ENCODE measurements around the gene RBM26.

RBM26 gene

GRCh38 chr13:79346300-79346914 lies 59.6 kb downstream of the RBM26 start:
- in situ Hi-C loops (cut with MboI; ENCODE audit: low sequenced_read_pairs) = no loop called here

DNA sequence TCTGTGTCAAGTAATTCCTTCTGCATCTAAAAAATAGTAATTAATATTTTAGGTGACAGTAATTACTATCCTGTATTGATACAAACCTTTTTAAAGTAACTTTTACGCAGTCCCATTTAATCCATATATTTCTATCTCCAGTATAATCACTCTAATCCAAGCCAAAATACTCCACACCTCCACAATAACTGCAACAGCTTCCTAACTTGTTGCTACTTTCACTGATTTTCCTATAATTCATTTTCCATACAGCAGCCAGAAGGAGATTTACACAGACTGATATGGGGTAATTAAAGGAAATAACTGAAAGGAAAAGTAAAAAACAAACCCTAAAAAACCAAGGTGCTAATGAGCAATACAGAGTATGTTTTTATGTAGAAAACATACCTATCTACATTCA lies 64.9 kb downstream of the RBM26 start:
- in situ Hi-C loops (cut with MboI; ENCODE audit: low sequenced_read_pairs) = no loop called here

DNA sequence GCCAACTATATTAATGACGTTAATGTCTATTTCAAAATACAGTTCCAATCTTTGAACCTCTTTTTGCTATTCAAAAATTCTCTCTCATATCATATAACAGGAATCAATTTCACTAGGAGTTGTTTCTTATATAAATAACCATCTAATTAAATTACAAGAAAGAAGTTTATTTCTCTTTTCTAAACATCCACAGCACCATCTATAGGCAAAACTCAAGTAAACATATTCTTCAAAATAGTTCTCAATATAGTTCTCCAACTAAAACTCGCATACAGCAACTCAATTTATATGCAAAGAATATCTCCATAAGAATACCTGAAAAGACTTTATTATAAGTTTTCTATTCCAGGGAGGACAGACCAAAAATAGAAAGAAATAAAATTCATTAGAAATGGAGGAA lies 65.6 kb downstream of the RBM26 start:
- in situ Hi-C loops (cut with MboI; ENCODE audit: low sequenced_read_pairs) = no loop called here

GRCh38 chr13:79338343-79338742 lies 67.7 kb downstream of the RBM26 start:
- in situ Hi-C loops (cut with MboI; ENCODE audit: low sequenced_read_pairs) = no loop called here

GRCh38 chr13:79336966-79337365 lies 69.1 kb downstream of the RBM26 start:
- in situ Hi-C loops (cut with MboI; ENCODE audit: low sequenced_read_pairs) = no loop called here

- in situ Hi-C loops (cut with MboI; ENCODE audit: low sequenced_read_pairs) = no loop called here
These were observed 77.5 kb downstream of the RBM26 start for GRCh38 chr13:79328510-79328909.

- in situ Hi-C loops (cut with MboI; ENCODE audit: low sequenced_read_pairs) = no loop called here
These were observed 85.6 kb downstream of the RBM26 start for GRCh38 chr13:79320433-79320832.

DNA sequence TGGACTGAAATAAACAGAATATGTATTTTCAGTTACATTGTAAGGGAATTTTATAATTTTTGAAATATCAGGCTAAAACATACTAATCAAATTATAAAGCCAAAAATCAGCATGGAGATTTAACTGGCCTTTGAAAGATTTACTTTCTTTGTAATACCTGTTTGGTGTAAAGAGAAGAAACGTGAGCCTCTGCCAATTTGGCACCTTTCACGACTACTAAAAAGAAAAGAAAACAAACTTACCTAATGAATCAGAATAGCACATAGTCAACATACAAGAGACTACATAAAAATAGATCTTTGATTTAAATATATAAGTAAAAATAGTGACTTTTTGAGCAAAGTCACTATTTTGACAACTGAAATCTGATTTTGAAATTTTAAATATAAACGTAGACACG lies 87.4 kb downstream of the RBM26 start:
- in situ Hi-C loops (cut with MboI; ENCODE audit: low sequenced_read_pairs) = no loop called here

- in situ Hi-C loops (cut with MboI; ENCODE audit: low sequenced_read_pairs) = no loop called here
These were observed 88.2 kb downstream of the RBM26 start for GRCh38 chr13:79317856-79318255.

- in situ Hi-C loops (cut with MboI; ENCODE audit: low sequenced_read_pairs) = no loop called here
These were observed 91.4 kb downstream of the RBM26 start for GRCh38 chr13:79314652-79315051.

DNA sequence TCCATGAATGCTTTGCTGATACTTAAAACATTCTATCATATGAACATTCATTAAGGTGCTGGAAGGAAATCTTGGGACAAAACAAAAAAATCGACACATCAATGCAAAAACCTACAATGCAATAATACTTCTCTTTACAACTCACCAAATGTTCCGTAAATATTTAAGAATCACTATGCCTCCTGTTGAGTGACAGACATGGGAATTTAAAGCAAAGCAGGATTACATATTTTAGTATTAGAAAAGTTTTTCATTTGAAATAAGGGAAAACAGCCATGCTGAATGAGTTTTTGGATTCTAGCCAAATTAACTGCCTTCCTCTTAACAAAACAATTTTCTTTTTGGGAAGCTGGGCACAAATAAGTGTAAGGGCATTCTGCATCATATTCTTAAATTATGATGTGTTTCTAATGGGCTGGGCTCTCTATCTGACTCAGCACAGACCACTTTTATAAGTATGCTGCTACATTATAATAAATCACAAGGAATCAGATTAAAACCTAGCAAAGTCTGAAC lies 93.7 kb downstream of the RBM26 start:
- in situ Hi-C loops (cut with MboI; ENCODE audit: low sequenced_read_pairs) = no loop called here

DNA sequence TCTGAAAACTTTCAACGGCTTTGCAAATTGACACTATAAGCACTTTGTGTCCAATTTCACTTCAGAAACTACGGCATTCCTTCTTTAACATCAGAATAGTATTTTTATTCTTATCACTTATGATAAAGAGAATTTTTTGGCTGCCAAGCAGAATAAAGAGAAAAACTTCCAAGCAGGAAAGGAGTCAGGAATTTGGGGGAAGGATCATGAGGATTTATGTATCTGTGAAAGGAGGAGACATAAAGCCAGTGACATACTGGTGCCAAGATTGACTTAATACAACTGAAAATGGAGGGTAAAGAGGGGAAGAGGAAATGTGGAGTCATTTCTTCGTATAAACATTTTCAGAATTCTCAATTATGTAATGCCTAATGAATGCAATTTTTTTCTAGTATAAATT lies 94.7 kb downstream of the RBM26 start:
- in situ Hi-C loops (cut with MboI; ENCODE audit: low sequenced_read_pairs) = no loop called here

- in situ Hi-C loops (cut with MboI; ENCODE audit: low sequenced_read_pairs) = no loop called here
These were observed 96.4 kb downstream of the RBM26 start for GRCh38 chr13:79309690-79310089.

GRCh38 chr13:79307866-79308298 lies 98.2 kb downstream of the RBM26 start:
- in situ Hi-C loops (cut with MboI; ENCODE audit: low sequenced_read_pairs) = no loop called here

DNA sequence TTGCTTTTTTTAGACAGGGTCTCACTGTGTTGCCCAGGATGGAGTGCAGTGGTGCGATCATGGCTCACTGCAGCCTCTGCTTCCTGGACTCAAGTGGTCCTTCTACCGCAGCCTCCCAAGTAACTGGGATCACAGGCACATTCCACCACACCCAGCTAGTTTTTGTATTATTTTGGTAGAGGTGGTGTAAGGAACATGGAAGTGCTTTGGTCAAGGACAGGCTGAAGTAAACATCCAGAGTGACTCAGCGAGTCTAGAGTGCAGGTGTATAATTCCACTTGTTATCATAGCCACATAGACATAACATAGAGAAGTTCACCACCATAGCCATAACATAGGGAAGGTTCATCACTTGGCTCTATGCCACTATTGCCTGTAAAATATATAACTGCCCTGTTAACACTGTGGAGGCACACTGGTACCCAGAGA lies 98.6 kb downstream of the RBM26 start:
- in situ Hi-C loops (cut with MboI; ENCODE audit: low sequenced_read_pairs) = no loop called here

- in situ Hi-C loops (cut with MboI; ENCODE audit: low sequenced_read_pairs) = no loop called here
These were observed 99.4 kb downstream of the RBM26 start for GRCh38 chr13:79306650-79307049.

GRCh38 chr13:79297128-79297527 lies 108.9 kb downstream of the RBM26 start:
- in situ Hi-C loops (cut with MboI; ENCODE audit: low sequenced_read_pairs) = no loop called here

- in situ Hi-C loops (cut with MboI; ENCODE audit: low sequenced_read_pairs) = no loop called here
These were observed 109.9 kb downstream of the RBM26 start for GRCh38 chr13:79295906-79296706.

- in situ Hi-C loops (cut with MboI; ENCODE audit: low sequenced_read_pairs) = no loop called here
These were observed 115.3 kb downstream of the RBM26 start for GRCh38 chr13:79290595-79291244.

GRCh38 chr13:79289571-79289970 lies 116.5 kb downstream of the RBM26 start:
- in situ Hi-C loops (cut with MboI; ENCODE audit: low sequenced_read_pairs) = no loop called here

- in situ Hi-C loops (cut with MboI; ENCODE audit: low sequenced_read_pairs) = no loop called here
These were observed 117.9 kb downstream of the RBM26 start for GRCh38 chr13:79287939-79288795.

All from HL-60/S4 (cell line).